ENCODE data around the gene CACNA1H. TPM values are rescaled to one million over a fixed set of nuclear protein-coding genes. Genes with fewer than 3 reads are reported as not detected.
"Not testable (repeated sequence)": the region's sequence is repeated elsewhere in the genome, so short reads cannot be mapped to it uniquely, and the experiment has no call there.

The CACNA1H gene
- total RNA-seq, 1 experiment from 2014 or later: 19.7 TPM

DNA sequence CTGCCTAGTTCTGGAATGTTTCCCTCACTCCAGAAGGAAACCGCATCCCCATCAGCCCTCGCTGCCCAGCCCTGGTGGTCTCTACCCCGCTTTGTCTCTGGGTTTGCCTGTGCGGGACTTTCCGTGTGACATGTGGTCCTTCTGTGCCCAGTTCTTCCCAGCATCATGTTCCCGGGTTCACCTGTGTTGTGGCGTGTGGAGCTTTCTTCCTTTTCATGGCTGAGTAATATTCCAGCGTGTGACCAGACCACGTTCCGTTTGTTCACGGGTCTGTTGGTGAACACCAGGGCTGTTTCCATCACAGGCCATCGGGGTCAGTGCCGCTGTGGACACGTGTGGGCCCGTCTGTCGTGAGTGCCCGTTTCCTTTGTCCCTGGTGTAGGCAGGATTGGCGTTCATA is 32.1 kb downstream of the CACNA1H start:
- ChIA-PET CTCF (no interaction called here), POLR2A (ENCODE audit: low non-redundant PET) (no interaction called here)
- Histone ChIP-seq H3K36me3 (ENCODE audit: insufficient read depth, low read length, poor library complexity, severe bottlenecking) (no peaks in the 10 kb centered on the region), H3K4me1 (ENCODE audit: insufficient read depth, low read length, poor library complexity, severe bottlenecking) (no peaks in the 10 kb centered on the region), H3K27ac (ENCODE audit: low read depth, low read length, poor library complexity, severe bottlenecking) (no peak overlapping the region), H3K27me3 (replicated peaks; ENCODE audit: insufficient read depth, low read depth, low read length, poor library complexity) (no peaks in the 10 kb centered on the region), H3K9me3 (ENCODE audit: low read depth, low read length, poor library complexity, severe bottlenecking) (no peaks in the 10 kb centered on the region), H3K4me3 (ENCODE audit: low read depth, low read length, poor library complexity, severe bottlenecking) (no peak overlapping the region)
- intact Hi-C loops (cut with micrococcal nuclease; ENCODE audit: unreplicated experiment): no loop called here
- TF ChIP-seq, protein P1, sequence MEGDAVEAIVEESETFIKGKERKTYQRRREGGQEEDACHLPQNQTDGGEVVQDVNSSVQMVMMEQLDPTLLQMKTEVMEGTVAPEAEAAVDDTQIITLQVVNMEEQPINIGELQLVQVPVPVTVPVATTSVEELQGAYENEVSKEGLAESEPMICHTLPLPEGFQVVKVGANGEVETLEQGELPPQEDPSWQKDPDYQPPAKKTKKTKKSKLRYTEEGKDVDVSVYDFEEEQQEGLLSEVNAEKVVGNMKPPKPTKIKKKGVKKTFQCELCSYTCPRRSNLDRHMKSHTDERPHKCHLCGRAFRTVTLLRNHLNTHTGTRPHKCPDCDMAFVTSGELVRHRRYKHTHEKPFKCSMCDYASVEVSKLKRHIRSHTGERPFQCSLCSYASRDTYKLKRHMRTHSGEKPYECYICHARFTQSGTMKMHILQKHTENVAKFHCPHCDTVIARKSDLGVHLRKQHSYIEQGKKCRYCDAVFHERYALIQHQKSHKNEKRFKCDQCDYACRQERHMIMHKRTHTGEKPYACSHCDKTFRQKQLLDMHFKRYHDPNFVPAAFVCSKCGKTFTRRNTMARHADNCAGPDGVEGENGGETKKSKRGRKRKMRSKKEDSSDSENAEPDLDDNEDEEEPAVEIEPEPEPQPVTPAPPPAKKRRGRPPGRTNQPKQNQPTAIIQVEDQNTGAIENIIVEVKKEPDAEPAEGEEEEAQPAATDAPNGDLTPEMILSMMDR (conservative IDR thresholded peaks at IDR 0.05; ENCODE audit: low read depth, low read length): no peak
- TF ChIP-seq EZH2 (IDR thresholded peaks at IDR 0.05; ENCODE audit: borderline replicate concordance, low read depth, low read length, poor library complexity, severe bottlenecking): no peak
- BruUV-seq (replicated peaks): no TSS peak
- DNase-seq (ENCODE audit: low spot score): no peak

DNA sequence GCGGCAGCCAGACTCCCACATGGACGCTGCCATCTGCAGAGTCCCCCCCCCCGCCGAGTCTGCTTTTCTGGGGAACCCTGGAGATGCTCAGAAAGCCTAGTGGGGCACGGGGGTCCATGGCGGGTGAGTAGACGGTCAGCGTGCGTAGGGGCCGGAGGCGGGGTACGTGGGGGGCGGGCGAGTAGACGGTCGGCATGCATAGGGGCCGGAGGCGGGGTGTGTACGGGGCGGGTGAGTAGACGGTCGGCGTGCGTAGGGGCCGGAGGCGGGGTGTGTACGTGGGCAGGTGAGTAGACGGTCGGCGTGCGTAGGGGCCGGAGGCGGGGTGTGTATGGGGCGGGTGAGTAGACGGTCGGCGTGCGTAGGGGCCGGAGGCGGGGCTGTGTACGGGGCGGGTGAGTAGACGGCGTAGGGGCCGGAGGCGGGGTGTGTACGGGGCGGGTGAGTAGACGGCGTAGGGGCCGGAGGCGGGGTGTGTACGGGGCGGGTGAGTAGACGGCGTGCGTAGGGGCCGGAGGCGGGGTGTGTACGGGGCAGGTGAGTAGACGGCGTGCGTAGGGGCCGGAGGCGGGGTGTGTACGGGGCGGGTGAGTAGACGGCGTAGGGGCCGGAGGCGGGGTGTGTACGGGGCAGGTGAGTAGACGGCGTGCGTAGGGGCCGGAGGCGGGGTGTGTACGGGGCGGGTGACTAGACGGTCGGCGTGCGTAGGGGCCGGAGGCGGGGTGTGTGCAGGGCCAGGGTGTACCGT is 32.7 kb downstream of the CACNA1H start:
- H3K36me3 ChIP-seq (ENCODE audit: insufficient read depth, low read length, poor library complexity, severe bottlenecking); intact Hi-C loops (cut with micrococcal nuclease; ENCODE audit: unreplicated experiment); DNase-seq (ENCODE audit: low spot score); H3K4me1 ChIP-seq (ENCODE audit: insufficient read depth, low read length, poor library complexity, severe bottlenecking); H3K4me3 ChIP-seq (ENCODE audit: low read depth, low read length, poor library complexity, severe bottlenecking); H3K27me3 ChIP-seq (replicated peaks; ENCODE audit: insufficient read depth, low read depth, low read length, poor library complexity); POLR2A ChIA-PET (ENCODE audit: low non-redundant PET); BruUV-seq (replicated peaks); H3K27ac ChIP-seq (ENCODE audit: low read depth, low read length, poor library complexity, severe bottlenecking); H3K9me3 ChIP-seq (ENCODE audit: low read depth, low read length, poor library complexity, severe bottlenecking); CTCF ChIA-PET: not testable (repeated sequence)

DNA sequence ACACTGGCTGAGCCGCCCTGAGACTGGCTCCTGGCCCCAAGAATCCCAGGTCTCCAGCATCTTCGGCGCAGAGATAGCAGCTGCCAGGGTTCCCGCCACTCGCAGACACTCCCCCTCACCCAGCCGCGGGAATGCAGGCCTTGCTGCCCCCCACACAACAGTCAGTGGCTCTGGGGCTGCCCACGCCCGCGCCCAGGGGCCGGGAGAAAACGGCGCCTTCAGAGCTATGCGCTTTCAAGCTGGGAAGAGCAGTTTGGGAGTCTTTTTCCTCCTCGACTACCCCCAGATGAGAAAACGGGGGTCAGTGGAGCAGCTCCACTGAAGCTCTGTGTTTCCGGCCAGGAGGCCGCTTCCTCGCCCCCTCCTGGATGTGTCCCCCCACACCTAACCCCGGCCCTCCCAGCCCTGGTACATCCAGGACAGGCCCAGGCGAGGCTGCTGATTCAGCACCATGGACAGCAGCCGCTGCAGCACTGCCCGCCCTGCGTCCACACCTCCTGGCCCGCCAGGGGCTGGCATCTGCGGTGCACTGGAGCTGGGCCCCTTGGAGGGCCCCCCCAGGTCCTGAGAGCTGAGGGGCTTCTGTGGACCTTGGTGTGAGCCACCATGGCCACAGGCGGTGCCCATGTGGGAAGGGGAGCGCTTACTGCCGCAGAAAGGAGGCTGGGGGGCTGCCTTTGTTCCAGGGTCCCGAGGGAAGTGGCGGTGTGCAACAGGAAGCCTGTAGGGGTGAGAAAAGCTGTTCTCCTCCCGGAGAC is 35.7 kb downstream of the CACNA1H start:
- Histone ChIP-seq H3K36me3 (ENCODE audit: insufficient read depth, low read length, poor library complexity, severe bottlenecking) (no peaks in the 10 kb centered on the region), H3K4me1 (ENCODE audit: insufficient read depth, low read length, poor library complexity, severe bottlenecking) (peaks cover 8% of the 10 kb centered on the region), H3K9me3 (ENCODE audit: low read depth, low read length, poor library complexity, severe bottlenecking) (no peaks in the 10 kb centered on the region), H3K27ac (ENCODE audit: low read depth, low read length, poor library complexity, severe bottlenecking) (no peak overlapping the region), H3K27me3 (replicated peaks; ENCODE audit: insufficient read depth, low read depth, low read length, poor library complexity) (no peaks in the 10 kb centered on the region), H3K4me3 (ENCODE audit: low read depth, low read length, poor library complexity, severe bottlenecking) (no peak overlapping the region)
- DNase-seq (ENCODE audit: low spot score): peak; percentile 59
- no TSS peak for BruUV-seq (replicated peaks)
- CTCF ChIA-PET: interaction anchor here (0.6 kb wide), 1 partner anchor 431 kb away, joined by 5 read pairs; no protein-coding TSS in a partner anchor
- TF ChIP-seq, protein P1 (conservative IDR thresholded peaks at IDR 0.05; ENCODE audit: low read depth, low read length): no peak
- intact Hi-C loops (cut with micrococcal nuclease; ENCODE audit: unreplicated experiment): no loop called here
- POLR2A ChIA-PET (ENCODE audit: low non-redundant PET): no interaction called here

Measured in A673 (cell line).